GM19240 (cell line): ENCODE data around the gene TRUB2.
"Not testable (repeated sequence)": the region's sequence is repeated elsewhere in the genome, so short reads cannot be mapped to it uniquely, and the experiment has no call there.

ENCODE experiments used
- DNase-seq: peaks from one replicate; pipeline ENCODE4 v3.0.0; 2011; ENCODE audit warnings: low spot score; ENCODE audit not compliant: insufficient read length

TRUB2 gene

GRCh38 chr9:128341435-128341849 is 19.2 kb upstream of the TRUB2 start:
- peak; percentile 95 for DNase-seq

DNA sequence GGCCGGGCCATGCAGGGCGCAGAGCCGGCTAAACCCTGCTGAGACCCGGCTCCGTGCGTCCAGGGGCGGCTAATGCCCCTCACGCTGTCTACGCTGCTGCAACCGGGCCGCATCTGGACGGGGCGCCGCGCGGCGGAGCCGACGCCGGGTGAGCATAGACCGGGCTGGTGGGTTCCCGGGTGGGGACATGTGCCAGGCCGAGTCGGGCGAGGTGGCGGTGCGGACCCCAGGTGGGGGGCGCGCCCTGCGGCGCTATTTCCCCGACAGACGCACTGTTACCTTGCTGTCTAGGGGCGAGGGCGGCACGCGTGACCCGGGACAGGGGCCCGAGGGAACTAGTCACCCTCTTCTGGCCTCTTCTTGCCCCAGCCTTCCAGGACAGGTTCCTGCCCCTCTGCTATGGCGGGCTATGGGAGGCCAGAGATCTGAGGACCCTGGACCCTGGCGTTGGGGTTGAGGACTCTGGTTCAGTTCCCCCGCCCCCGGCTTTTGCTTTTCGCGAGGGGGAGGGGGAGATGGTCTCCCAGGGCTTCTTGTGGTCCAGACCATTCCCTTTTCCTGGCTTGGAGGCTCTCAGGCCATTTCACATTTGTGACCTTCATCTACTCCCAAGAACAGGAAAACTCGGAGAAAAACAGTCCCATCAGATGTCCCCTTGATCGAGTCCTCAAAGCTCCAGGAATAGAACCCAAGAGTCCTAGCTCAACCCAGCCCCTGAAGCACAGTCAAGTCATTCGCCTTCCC is 18.6 kb upstream of the TRUB2 start:
- no peak for DNase-seq

- peak; percentile 89 for DNase-seq
Measured at GRCh38 chr9:128339761-128340690, 17.8 kb upstream of the TRUB2 start, which contains the start of gene SLC27A4. Gene SLC27A4, plus strand, starts transcription at chr9:128340527. Its CDS starts 2,606 bp downstream, at chr9:128343133.

DNA sequence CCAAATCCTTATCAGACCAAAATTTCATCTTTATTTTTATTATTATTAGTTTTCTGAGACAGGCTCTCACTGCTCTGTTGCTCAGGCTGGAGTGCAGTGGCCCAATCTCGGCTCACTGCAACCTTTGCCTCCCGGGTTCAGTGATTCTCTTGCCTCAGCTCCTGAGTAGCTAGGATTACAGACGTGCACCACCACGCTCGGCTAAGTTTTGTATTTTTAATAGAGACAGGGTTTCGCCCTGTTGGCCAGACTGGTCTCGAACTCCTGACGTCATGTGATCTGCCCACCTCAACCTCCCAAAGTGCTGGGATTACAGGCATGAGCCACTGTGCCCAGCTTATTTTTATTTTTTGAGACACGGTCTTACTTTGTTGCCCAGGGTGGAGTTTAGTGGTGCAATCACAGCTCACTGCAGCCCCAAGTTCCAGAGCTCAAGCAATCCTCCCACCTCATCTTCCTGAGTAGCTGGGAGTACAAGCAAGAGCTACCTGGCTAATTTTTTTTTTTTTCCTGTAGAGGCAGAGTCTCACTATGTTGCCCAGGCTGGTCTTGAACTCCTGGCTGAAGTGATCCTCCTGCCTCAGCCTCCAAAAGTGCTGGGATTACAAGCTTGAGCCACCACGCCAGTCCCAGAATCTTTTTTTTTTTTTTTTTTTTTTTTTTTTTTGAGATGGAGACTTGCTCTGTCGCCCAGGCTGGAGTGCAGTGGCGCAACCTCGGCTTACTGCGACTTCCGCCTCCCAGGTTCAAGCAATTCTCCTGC is 16.8 kb upstream of the TRUB2 start:
- DNase-seq, result not testable (repeated sequence)

DNA sequence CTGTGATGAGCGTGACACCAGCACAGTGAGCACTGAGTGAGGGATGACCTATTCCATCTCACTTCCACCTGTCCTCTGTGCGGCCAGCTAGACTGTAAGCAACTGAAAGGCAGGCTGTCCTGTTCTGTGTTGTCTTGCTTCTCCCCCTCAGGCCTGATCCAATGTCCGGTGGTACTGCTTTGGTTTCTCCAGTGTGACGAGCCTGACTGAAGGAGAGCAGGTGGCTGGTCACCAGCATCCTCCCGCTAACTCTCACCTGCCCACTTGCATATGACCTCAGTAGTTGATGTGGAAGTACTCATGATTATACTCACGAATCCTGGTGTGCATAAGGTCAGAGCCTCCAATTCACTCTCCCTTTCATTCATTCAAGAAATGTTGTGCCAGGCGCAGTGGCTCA is 15.7 kb upstream of the TRUB2 start:
- DNase-seq, result no peak

- DNase-seq, result no peak
Measured at GRCh38 chr9:128335914-128336313, 13.7 kb upstream of the TRUB2 start.

GRCh38 chr9:128335161-128335560 is 12.9 kb upstream of the TRUB2 start:
- DNase-seq, result no peak

DNA sequence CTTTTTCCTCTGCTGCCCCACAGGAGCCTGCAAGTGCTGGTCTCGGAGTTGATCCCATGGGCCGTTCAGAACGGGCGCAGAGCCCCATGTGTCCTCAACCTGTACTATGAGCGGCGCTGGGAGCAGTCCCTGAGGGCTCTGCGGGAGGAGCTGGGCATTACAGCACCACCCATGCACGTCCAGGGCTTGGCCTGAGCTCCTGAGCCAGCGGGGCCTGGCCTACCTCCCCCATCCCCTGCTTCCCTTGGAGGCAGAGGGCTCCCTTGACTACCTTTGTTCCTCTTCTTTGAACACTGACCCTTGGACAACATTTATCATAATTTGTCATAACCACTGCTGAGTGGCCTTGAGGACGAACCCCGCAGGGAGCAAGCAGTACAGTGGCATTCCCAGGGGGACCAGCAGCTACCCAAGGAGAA is 11.2 kb upstream of the TRUB2 start:
- DNase-seq, result no peak

GRCh38 chr9:128325629-128326028 is 3.4 kb upstream of the TRUB2 start:
- no peak for DNase-seq

- DNase-seq, result no peak
Measured at GRCh38 chr9:128324401-128324800, 2.2 kb upstream of the TRUB2 start.

DNA sequence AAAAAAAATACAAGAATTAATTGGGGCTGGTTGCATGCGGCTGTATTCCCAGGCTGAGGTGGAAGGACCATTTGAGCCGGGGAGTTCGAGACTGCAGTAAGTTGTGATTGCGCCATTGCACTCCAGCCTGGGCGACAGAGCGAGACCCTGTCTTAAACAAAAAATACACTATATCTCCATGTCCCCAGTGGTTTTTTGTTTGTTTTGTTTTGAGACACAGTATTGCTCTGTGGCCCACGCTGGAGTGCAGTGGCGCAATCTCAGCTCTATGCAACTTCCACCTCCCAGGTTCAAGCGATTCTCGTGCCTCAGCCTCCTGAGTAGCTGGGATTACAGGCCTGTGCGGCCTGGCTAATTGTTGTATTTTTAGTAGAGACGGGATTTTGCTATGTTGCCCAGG is 1.5 kb upstream of the TRUB2 start:
- DNase-seq, result no peak

- no peak for DNase-seq
Measured at GRCh38 chr9:128323212-128323730, 1.0 kb upstream of the TRUB2 start.

DNA sequence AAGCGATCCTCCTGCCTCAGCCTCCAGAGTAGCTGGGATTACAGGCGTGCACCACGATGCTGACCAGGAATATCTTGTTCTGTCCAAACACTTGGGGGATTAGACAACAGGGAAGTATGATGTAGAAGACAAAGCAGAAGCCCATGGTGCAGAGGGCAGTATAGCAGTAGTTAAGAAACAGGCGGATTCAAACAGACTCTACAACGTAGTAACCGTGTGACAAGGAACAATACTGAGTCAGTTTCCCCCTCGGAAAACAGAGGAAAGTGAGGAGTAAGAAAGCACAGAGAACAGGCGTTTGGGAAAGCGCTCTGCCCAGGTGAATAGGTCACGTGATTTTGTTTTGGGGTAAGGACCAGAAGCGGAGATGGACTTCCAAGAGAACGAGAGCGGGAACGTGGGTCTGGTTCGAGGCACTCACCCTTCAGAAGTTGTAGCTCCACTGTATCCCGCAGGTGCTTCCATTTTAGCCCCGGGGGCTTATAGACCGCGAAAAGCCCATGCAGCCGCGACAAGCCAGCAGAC is 306 bp downstream of the TRUB2 start:
- no peak for DNase-seq

- no peak for DNase-seq
Measured at GRCh38 chr9:128321343-128321742, 904 bp downstream of the TRUB2 start.

DNA sequence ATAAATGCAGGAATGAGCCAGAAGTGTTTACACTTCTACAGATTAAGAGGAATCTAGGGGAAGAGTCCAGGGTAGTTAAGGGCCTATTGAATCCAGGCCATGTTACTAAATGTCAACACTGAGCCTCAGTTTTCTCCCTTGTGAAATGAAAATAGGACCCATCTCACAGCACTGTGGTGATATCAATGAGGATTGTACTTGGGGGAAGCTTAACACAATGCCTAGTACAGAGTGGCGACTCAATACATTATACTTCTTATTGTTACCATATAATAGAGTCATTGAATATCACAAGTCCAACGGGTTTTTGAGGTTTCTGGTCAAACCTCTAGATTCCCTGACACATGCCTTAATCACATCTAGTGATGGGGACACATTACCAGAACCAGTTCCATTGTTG is 4.6 kb downstream of the TRUB2 start:
- no peak for DNase-seq

GRCh38 chr9:128316421-128316820 is 5.8 kb downstream of the TRUB2 start:
- no peak for DNase-seq

GRCh38 chr9:128314697-128315096 is 7.5 kb downstream of the TRUB2 start:
- no peak for DNase-seq

DNA sequence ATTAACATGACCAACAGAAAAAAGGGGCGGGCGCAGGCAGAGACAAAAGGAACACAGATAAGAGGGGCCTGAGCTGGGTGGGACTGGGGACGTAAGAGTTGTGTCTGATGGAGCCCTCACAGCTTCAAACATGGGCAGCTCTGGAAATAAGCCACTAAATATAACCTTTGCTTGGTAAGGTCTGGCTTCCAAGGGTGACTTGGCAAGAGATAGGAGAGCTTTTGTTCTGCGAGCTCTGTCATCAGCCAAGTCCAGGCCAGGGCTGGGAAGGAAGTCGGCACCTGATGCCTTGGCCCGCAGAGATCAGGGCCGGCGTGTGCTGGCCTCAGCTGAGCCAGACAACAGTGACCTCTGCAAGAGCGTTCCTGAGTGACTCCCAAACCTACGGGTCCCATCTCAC is 11.8 kb downstream of the TRUB2 start:
- DNase-seq, result no peak

DNA sequence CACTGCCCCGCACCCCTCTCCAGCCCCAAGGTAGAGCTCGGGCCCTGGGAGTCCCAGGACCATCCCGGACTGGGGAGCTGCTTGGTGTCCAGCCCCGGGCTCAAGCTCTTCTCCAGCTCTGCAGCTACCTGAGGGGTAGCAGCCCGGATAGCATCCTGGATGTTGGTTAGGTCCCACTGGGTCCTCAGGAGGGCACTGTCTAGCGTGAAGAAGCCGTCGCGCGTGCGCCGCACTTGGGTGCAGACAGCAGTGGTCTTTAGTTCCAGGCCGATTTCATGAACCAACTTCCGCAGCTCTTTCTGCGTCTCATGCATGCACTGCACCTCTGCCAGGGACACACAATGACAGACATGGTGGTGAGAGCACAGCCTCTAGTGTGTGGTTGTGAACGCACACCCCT is 12.7 kb downstream of the TRUB2 start:
- DNase-seq, result no peak

- DNase-seq, result no peak
Measured at GRCh38 chr9:128304971-128305288, 17.3 kb downstream of the TRUB2 start.
